GM19397 (cell line): Measurements from ENCODE around the gene CBFA2T3.

Experiments used
- ATAC-seq: cut with Tn5 transposase; IDR thresholded peaks from one replicate; pipeline ENCODE4 v1.9.1; 2021; ENCODE audit warnings: mild to moderate bottlenecking, moderate library complexity; ENCODE audit not compliant: unreplicated experiment

CBFA2T3 gene

DNA sequence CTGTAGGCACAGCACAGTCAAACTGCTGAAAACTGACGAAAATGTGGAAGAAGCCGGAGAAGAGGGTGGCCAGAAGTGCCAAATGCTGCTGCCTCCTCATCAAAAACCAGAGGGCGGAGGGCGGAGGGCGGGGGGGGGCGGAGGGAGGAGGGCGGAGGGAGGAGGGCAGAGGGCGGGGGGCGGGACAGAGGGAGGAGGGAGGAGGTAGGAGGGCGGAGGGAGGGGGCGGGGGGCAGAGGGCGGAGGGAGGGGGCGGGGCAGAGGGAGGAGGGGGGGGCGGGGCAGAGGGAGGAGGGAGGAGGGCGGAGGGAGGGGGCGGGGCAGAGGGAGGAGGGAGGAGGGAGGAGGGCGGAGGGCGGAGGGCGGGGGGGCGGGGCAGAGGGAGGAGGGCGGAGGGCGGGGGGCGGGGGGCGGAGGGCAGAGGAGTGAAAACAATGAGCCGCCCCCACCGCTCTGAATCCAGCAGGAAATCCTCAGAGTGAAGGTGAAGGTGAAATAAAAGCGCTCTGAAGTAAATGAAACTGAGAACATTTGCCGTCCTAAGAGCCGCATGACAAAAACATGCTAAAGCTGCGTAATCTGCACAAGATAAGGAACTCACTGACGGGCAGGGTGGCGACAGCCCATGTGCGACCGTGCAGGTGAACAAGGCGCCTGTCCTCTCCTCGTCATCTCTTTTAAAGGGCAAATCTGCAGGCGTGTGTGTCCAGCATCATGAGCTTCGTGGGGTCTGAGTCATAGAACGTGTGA lies 22.6 kb upstream of the CBFA2T3 start:
- ATAC-seq: no peak

GRCh38 chr16:88995746-88996535 lies 18.9 kb upstream of the CBFA2T3 start:
- ATAC-seq: no peak

GRCh38 chr16:88995194-88995593 lies 18.2 kb upstream of the CBFA2T3 start:
- no peak for ATAC-seq

DNA sequence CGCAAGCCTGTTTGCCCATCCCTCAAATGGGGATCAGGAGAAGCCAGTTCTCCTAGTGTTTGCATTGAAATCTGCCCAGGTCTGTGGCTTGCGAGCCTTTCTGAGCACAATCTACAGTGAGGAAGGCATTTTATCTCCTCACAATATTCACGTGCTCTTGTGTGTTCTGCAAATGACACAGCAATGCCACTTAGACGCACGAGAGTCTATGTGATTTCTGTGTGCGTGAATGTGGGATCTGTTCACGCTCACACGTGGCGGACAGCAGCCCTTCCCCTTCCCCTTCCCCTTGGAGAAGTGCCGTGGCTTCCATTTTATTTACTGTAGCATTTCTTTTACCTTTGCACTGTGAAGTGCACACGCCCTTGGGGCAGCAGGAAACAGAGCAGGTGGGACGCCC lies 17.7 kb upstream of the CBFA2T3 start:
- no peak for ATAC-seq

DNA sequence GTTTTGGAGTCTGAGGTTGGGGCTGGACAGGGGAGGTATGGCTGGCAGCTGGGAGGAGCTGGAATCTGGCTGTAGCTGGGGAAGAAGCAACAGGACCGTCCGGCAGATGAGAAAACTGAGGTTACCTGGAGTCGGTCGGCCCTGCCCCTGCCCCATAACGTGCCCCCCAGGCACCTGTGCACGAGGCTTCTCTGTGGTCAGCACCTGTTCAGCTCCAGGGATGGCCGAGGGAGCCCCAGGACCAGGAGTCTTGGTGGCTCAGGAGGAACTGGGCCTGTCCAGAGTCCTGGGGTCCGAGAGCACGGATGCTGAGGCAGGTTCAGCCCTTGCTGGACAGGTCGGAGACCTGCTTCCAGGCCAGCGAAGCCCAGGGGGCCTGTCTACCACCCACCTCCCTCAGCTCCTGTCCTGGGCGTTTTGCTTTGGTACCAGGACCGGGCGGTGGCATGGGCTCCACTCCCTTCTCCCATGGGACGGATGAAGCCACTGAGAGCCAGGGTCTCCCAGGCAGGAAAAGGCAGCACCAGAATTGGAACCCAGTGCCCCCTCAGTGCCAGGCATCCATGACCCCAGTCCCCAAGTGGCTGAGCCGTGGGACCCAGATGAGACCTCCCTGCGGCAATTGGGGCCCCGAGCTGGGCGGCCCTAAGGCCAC lies 17.1 kb upstream of the CBFA2T3 start:
- ATAC-seq: no peak

GRCh38 chr16:88993166-88993761 lies 16.3 kb upstream of the CBFA2T3 start:
- ATAC-seq: no peak

- ATAC-seq: no peak
These were observed 15.6 kb upstream of the CBFA2T3 start for GRCh38 chr16:88992351-88993165.

DNA sequence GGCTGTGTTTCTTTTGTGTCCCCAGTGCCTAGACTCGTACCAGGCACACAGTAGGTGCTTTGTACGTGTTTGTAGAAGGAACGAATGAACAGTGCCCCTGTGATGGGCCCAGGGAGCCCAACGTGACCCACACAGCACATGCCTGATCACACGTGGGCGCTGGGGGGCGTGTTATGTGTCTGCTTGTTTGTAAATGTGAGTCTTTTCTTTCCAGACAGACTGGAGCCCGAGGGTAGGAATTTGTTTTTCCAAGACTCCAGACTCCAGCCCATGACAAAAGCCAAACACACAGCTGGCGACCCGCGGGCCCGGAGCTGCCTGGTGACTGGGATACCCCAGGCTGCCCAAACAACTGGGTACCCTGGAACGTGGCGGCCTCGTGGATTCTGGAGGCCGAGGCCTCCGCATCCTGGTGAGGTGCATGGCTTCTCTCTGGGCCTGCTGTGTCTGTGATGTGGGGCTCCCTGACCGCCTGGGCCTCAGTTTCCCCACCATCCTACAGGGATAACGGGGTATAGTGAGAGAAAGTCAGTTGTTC lies 14.9 kb upstream of the CBFA2T3 start:
- no peak for ATAC-seq

GRCh38 chr16:88989852-88990547 lies 13.0 kb upstream of the CBFA2T3 start:
- no peak for ATAC-seq

DNA sequence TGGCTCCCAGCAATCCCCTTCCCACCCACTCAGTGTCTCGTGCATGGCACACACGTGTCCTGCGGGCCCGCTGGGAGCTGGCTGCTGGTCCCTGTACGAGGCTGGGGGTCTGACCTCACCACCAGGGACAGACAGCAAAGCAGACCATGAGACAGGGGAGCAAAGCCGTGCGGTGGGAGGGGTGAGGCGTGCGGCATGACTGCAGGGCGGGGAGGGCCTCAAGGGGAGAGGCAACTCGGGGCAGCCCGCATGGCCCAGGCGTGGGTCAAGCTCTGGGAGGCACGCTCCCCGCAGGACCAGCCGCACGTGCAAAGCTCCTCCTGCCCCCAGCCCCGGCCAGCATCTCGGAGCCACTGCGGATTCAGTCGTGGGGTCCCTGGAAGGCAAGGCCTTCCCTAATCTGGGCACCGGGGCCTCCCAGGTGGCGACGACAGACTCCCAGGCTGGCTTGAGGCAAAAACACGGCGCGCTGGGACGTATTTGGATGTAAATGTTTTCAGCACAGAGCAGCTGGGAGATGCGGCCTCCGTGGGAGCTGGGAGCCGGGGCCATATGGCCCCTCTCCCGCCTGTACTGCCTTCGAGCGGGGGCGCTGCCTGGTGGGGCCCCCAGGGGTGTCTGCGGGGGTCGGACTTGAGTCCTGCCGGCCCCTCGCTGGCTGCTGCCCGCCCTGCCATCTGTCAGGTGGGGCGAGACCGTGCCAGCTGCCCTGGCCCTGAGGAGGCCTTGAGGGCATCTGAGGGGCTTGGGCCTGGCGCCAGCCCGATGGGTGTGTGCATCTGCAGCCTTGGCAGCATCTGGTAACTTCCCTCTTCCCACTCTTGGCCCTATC lies 12.2 kb upstream of the CBFA2T3 start:
- ATAC-seq: no peak

DNA sequence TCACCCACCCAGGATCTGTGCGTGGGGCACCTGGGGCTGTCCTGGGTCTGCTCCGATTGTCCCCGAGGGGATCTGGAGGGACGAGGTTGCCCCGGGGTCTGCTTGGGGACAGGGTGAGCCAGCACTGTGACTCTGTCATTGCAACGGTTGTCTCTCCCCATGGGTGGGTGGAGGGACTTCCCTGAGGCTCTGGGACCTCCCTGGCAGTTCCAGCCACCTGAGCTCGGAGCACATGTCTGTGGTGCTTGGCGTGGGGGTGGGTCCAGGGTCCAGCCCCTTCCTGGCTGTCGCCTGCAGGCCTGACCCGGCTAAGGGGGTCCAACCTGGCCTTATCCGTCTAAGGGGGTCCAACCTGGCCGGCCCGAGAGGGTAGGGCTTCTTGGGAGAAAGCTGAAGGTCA lies 8.5 kb upstream of the CBFA2T3 start:
- ATAC-seq: no peak

GRCh38 chr16:88983771-88984687 lies 7.0 kb upstream of the CBFA2T3 start:
- ATAC-seq: no peak

GRCh38 chr16:88983165-88983564 lies 6.2 kb upstream of the CBFA2T3 start:
- no peak for ATAC-seq

DNA sequence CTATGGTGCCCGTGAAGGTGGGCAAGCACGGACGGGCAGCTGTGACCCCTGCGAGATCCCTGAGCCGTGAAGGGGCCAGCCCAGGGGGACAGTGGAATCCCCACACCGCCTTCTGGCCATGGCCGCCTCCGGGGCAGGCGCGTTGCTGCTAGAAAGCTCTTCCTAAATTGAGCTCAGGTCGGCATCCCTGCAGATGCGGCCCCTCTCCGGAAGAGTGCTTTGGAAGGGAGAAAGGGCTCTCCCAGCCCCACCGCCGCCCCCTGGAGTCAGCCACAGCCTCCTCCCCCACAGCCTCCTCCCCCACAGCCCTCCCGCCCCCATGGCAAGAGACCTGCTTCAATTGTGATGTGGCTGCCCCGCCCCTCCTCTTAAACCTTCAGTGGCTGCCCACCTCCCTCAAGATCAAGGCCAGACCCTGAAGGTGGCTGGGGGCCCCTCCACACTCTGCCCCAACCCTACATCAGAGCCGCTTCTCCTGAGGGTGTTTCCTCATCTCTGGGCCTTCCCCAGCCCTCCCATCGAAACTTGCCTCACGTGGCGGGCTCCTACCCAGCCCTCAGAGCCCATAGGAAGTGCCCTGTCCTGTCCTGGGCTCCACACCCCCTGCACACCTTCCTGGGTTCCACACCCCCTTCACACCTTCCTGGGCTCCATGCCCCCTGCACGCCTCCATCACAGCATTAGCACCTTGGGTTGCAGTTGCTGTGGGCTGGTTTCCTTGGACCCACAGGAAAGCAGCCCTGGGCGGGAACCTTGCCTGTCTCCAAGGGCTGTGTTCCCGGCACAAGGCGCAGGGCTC lies 5.5 kb upstream of the CBFA2T3 start:
- no peak for ATAC-seq

DNA sequence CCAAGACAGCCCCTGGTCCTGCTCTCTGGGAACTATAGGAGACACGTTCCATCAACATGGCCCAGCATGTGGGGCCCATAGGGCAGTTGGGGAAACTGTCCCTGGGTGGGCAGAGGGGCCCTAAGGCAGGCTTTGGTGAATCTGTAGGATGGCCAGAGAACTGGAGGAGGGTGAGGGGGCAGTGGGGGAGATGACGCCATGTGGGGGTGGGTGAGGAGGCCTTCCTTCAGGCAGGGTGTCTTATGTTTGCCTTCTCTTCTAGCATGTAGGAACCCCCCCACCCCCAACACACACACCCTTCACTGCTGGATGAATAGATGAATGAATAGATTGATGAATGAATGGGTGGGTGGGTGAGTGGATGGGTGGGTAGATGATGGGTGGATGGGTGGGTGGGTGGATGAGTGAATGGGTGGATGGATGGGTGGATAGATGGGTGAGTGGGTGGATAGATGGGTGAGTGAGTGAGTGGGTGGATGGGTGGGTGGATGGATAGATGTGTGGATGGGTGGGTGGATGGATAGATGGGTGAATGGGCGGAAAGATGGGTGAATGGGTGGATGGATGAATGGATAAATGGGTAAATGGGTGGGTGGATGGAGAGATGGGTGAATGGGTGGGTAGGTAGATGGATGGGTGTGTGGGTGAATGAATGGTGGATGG lies 2.5 kb upstream of the CBFA2T3 start:
- no peak for ATAC-seq

GRCh38 chr16:88978608-88979346 lies 1.8 kb upstream of the CBFA2T3 start:
- ATAC-seq: peak; percentile 41
